ENCODE results near the gene SOBP. TPM values are rescaled to one million over a fixed set of nuclear protein-coding genes. Genes with fewer than 3 reads are reported as not detected.

SOBP gene
- polyA plus RNA-seq, 3 donors from 2014 or later = not detected

GRCh38 chr6:107599043-107599442 lies 109.1 kb downstream of the SOBP start:
- H3K27ac Mint-ChIP-seq = no peak overlapping the region
- H3K36me3 Mint-ChIP-seq = no peaks in the 10 kb centered on the region
- no peaks in the 10 kb centered on the region for H3K9me3 Mint-ChIP-seq
- peaks cover 0 to 5% (median 5%) of the 10 kb centered on the region in 3 donors for H3K27me3 Mint-ChIP-seq (ENCODE audit: low read depth in 3 of 3)
- no peak overlapping the region for H3K4me3 Mint-ChIP-seq
- DNase-seq = no peak
- H3K4me1 Mint-ChIP-seq = no peaks in the 10 kb centered on the region

GRCh38 chr6:107600121-107600520 lies 110.2 kb downstream of the SOBP start:
- no peak overlapping the region for H3K4me3 Mint-ChIP-seq
- no peaks in the 10 kb centered on the region for H3K9me3 Mint-ChIP-seq
- H3K27me3 Mint-ChIP-seq (ENCODE audit: low read depth in 3 of 3) = peaks cover 0 to 5% (median 5%) of the 10 kb centered on the region in 3 donors
- no peak for DNase-seq
- no peak overlapping the region for H3K27ac Mint-ChIP-seq
- no peaks in the 10 kb centered on the region for H3K36me3 Mint-ChIP-seq
- H3K4me1 Mint-ChIP-seq = no peaks in the 10 kb centered on the region

- no peak overlapping the region for H3K4me3 Mint-ChIP-seq
- DNase-seq = no peak
- no peak overlapping the region for H3K27ac Mint-ChIP-seq
- peaks cover 0 to 5% (median 5%) of the 10 kb centered on the region in 3 donors for H3K27me3 Mint-ChIP-seq (ENCODE audit: low read depth in 3 of 3)
- no peaks in the 10 kb centered on the region for H3K9me3 Mint-ChIP-seq
- no peaks in the 10 kb centered on the region for H3K4me1 Mint-ChIP-seq
- H3K36me3 Mint-ChIP-seq = no peaks in the 10 kb centered on the region
These were observed 111.0 kb downstream of the SOBP start for GRCh38 chr6:107600936-107601335.

- Mint-ChIP-seq H3K36me3 (no peaks in the 10 kb centered on the region), H3K4me1 (no peaks in the 10 kb centered on the region), H3K27ac (no peak overlapping the region), H3K9me3 (no peaks in the 10 kb centered on the region), H3K27me3 (ENCODE audit: low read depth in 3 of 3) (peaks cover 0 to 5% (median 5%) of the 10 kb centered on the region in 3 donors), H3K4me3 (no peak overlapping the region)
- DNase-seq = no peak
These were observed 111.5 kb downstream of the SOBP start for GRCh38 chr6:107601406-107601805.

- no peaks in the 10 kb centered on the region for H3K4me1 Mint-ChIP-seq
- H3K36me3 Mint-ChIP-seq = no peaks in the 10 kb centered on the region
- H3K9me3 Mint-ChIP-seq = no peaks in the 10 kb centered on the region
- H3K27ac Mint-ChIP-seq = no peak overlapping the region
- no peak for DNase-seq
- H3K27me3 Mint-ChIP-seq (ENCODE audit: low read depth in 3 of 3) = peaks cover 0 to 5% (median 5%) of the 10 kb centered on the region in 3 donors
- no peak overlapping the region for H3K4me3 Mint-ChIP-seq
These were observed 112.5 kb downstream of the SOBP start for GRCh38 chr6:107602321-107603005.

GRCh38 chr6:107603006-107603370 lies 113.1 kb downstream of the SOBP start:
- no peaks in the 10 kb centered on the region for H3K4me1 Mint-ChIP-seq
- H3K27ac Mint-ChIP-seq = no peak overlapping the region
- no peak overlapping the region for H3K4me3 Mint-ChIP-seq
- DNase-seq = no peak
- no peaks in the 10 kb centered on the region for H3K9me3 Mint-ChIP-seq
- H3K36me3 Mint-ChIP-seq = no peaks in the 10 kb centered on the region
- peaks cover 0 to 5% (median 5%) of the 10 kb centered on the region in 3 donors for H3K27me3 Mint-ChIP-seq (ENCODE audit: low read depth in 3 of 3)

GRCh38 chr6:107604549-107604948 lies 114.6 kb downstream of the SOBP start:
- H3K4me3 Mint-ChIP-seq = no peak overlapping the region
- H3K27me3 Mint-ChIP-seq (ENCODE audit: low read depth in 3 of 3) = peaks cover 0 to 5% (median 0%) of the 10 kb centered on the region in 3 donors
- H3K36me3 Mint-ChIP-seq = no peaks in the 10 kb centered on the region
- DNase-seq = no peak
- H3K27ac Mint-ChIP-seq = no peak overlapping the region
- no peaks in the 10 kb centered on the region for H3K9me3 Mint-ChIP-seq
- H3K4me1 Mint-ChIP-seq = no peaks in the 10 kb centered on the region

- no peak for DNase-seq
- Mint-ChIP-seq H3K4me1 (no peaks in the 10 kb centered on the region), H3K27ac (no peak overlapping the region), H3K27me3 (ENCODE audit: low read depth in 3 of 3) (peaks cover 0 to 5% (median 2%) of the 10 kb centered on the region in 3 donors), H3K9me3 (no peaks in the 10 kb centered on the region), H3K36me3 (no peaks in the 10 kb centered on the region), H3K4me3 (no peak overlapping the region)
These were observed 116.5 kb downstream of the SOBP start for GRCh38 chr6:107606407-107606806.

- H3K27ac Mint-ChIP-seq = no peak overlapping the region
- peaks cover 0 to 5% (median 2%) of the 10 kb centered on the region in 3 donors for H3K27me3 Mint-ChIP-seq (ENCODE audit: low read depth in 3 of 3)
- DNase-seq = no peak
- H3K36me3 Mint-ChIP-seq = no peaks in the 10 kb centered on the region
- no peaks in the 10 kb centered on the region for H3K9me3 Mint-ChIP-seq
- H3K4me3 Mint-ChIP-seq = no peak overlapping the region
- no peaks in the 10 kb centered on the region for H3K4me1 Mint-ChIP-seq
These were observed 117.2 kb downstream of the SOBP start for GRCh38 chr6:107607116-107607515.

GRCh38 chr6:107611094-107611810 lies 121.3 kb downstream of the SOBP start:
- no peak for DNase-seq
- peaks cover 0 to 5% (median 2%) of the 10 kb centered on the region in 3 donors for H3K27me3 Mint-ChIP-seq (ENCODE audit: low read depth in 3 of 3)
- no peak overlapping the region for H3K4me3 Mint-ChIP-seq
- H3K4me1 Mint-ChIP-seq = no peaks in the 10 kb centered on the region
- H3K9me3 Mint-ChIP-seq = no peaks in the 10 kb centered on the region
- H3K36me3 Mint-ChIP-seq = no peaks in the 10 kb centered on the region
- H3K27ac Mint-ChIP-seq = no peak overlapping the region

GRCh38 chr6:107612762-107613415 lies 123.0 kb downstream of the SOBP start:
- no peaks in the 10 kb centered on the region for H3K4me1 Mint-ChIP-seq
- no peaks in the 10 kb centered on the region for H3K36me3 Mint-ChIP-seq
- H3K9me3 Mint-ChIP-seq = no peaks in the 10 kb centered on the region
- no peak overlapping the region for H3K27ac Mint-ChIP-seq
- DNase-seq = no peak
- H3K4me3 Mint-ChIP-seq = no peak overlapping the region
- peaks cover 0 to 5% (median 2%) of the 10 kb centered on the region in 3 donors for H3K27me3 Mint-ChIP-seq (ENCODE audit: low read depth in 3 of 3)

GRCh38 chr6:107613651-107614379 lies 123.9 kb downstream of the SOBP start:
- Mint-ChIP-seq H3K36me3 (no peaks in the 10 kb centered on the region), H3K9me3 (no peaks in the 10 kb centered on the region), H3K27me3 (ENCODE audit: low read depth in 3 of 3) (peaks cover 0 to 2% (median 1%) of the 10 kb centered on the region in 3 donors), H3K27ac (no peak overlapping the region), H3K4me3 (no peak overlapping the region), H3K4me1 (peaks cover 9% of the 10 kb centered on the region in 2 donors)
- DNase-seq = no peak

GRCh38 chr6:107614828-107615227 lies 124.9 kb downstream of the SOBP start:
- Mint-ChIP-seq H3K27me3 (ENCODE audit: low read depth in 3 of 3) (peaks cover 0 to 4% (median 0%) of the 10 kb centered on the region in 3 donors), H3K9me3 (no peaks in the 10 kb centered on the region), H3K4me1 (peaks cover 17% of the 10 kb centered on the region in 2 donors), H3K4me3 (no peak overlapping the region), H3K36me3 (no peaks in the 10 kb centered on the region), H3K27ac (no peak overlapping the region)
- DNase-seq = no peak

- Mint-ChIP-seq H3K9me3 (no peaks in the 10 kb centered on the region), H3K27ac (no peak overlapping the region), H3K4me3 (no peak overlapping the region)
These were observed 126.9 kb downstream of the SOBP start for GRCh38 chr6:107616775-107617174.

More at GRCh38 chr6:107616775-107617174, 126.9 kb downstream of the SOBP start:
- Mint-ChIP-seq H3K27me3 (ENCODE audit: low read depth in 3 of 3) (peaks cover 0 to 2% (median 0%) of the 10 kb centered on the region in 3 donors), H3K36me3 (no peaks in the 10 kb centered on the region), H3K4me1 (peaks cover 28% of the 10 kb centered on the region in 2 donors)
- DNase-seq = no peak

Measured in immature natural killer cell (primary cell).